Measurements from ENCODE around the gene NR5A2.

The NR5A2 gene

GRCh38 chr1:200027264-200027823, at the start of gene NR5A2:
Gene NR5A2, plus strand, starts transcription at chr1:200027710. Its CDS starts 138 bp downstream, at chr1:200027848.
- DNase-seq = no peak

GRCh38 chr1:199978408-199978940, 49.0 kb upstream of the NR5A2 start:
- no peak for DNase-seq

GRCh38 chr1:199979071-199979470, 48.4 kb upstream of the NR5A2 start:
- no peak for DNase-seq

GRCh38 chr1:199981584-199981983, 45.9 kb upstream of the NR5A2 start:
- no peak for DNase-seq

- DNase-seq = no peak
Observed at GRCh38 chr1:199982606-199983005, 44.9 kb upstream of the NR5A2 start.

GRCh38 chr1:199983531-199983930, 44.0 kb upstream of the NR5A2 start:
- no peak for DNase-seq

- no peak for DNase-seq
Observed at GRCh38 chr1:199995096-199995685, 32.3 kb upstream of the NR5A2 start.

GRCh38 chr1:200005165-200005564, 22.3 kb upstream of the NR5A2 start:
- no peak for DNase-seq

GRCh38 chr1:200006711-200007110, 20.8 kb upstream of the NR5A2 start:
- no peak for DNase-seq

GRCh38 chr1:200015811-200016210, 11.7 kb upstream of the NR5A2 start:
- no peak for DNase-seq

GRCh38 chr1:200021577-200022238, 5.8 kb upstream of the NR5A2 start:
- no peak for DNase-seq

- no peak for DNase-seq
Observed at GRCh38 chr1:200022239-200022804, 5.2 kb upstream of the NR5A2 start.

GRCh38 chr1:200028586-200029034, 1.1 kb downstream of the NR5A2 start:
- no peak for DNase-seq

GRCh38 chr1:200029035-200029821, 1.7 kb downstream of the NR5A2 start:
- no peak for DNase-seq

- no peak for DNase-seq
Observed at GRCh38 chr1:200029822-200030152, 2.3 kb downstream of the NR5A2 start.

- no peak for DNase-seq
Observed at GRCh38 chr1:200030791-200031190, 3.3 kb downstream of the NR5A2 start.

GRCh38 chr1:200033511-200034261, 6.2 kb downstream of the NR5A2 start:
- no peak for DNase-seq

GRCh38 chr1:200034262-200034557, 6.7 kb downstream of the NR5A2 start:
- no peak for DNase-seq

GRCh38 chr1:200034761-200035396, 7.4 kb downstream of the NR5A2 start:
- DNase-seq = no peak

GRCh38 chr1:200035397-200035955, 8.0 kb downstream of the NR5A2 start:
- DNase-seq = no peak

GRCh38 chr1:200035956-200036618, 8.6 kb downstream of the NR5A2 start:
- DNase-seq = no peak

Measured in activated CD4-positive, alpha-beta T cell treated with anti-CD3 and anti-CD28 coated beads, Interleukin-2, amount 50 U/mL, for 48 hours (primary cell).